SU-DHL-6 (cell line): Measurements from ENCODE around the gene GPR68.
"Not testable (repeated sequence)": the region's sequence is repeated elsewhere in the genome, so short reads cannot be mapped to it uniquely, and the experiment has no call there.

ENCODE experiments used
- H2AFZ ChIP-seq: fragments of 200-600 bp; sonication (generic); 2 replicates; pipeline ENCODE4 v1.6.1; 2014; ENCODE audit warnings: low read depth, mild to moderate bottlenecking, moderate library complexity, mixed read lengths, antibody characterized with exemption, low read length; ENCODE audit not compliant: severe bottlenecking
- H3F3A ChIP-seq: fragments of 200-600 bp; shearing (Covaris generic); 2 replicates; pipeline ENCODE4 v1.6.0; 2016; ENCODE audit warnings: antibody characterized with exemption, mild to moderate bottlenecking; ENCODE audit not compliant: insufficient read depth
- H3K27ac ChIP-seq: fragments of 200-600 bp; sonication (generic); 2 replicates; pipeline ENCODE4 v1.5.1; 2016; ENCODE audit warnings: low read depth, mild to moderate bottlenecking, low read length, moderate library complexity, mixed read lengths
- H3K27me3 ChIP-seq: fragments of 200-600 bp; sonication (generic), shearing (Covaris generic); 2 replicates; pipeline ENCODE4 v1.6.0; 2014; ENCODE audit warnings: mild to moderate bottlenecking, low read length
- H3K36me3 ChIP-seq: fragments of 200-600 bp; sonication (generic); 2 replicates; pipeline ENCODE4 v1.6.1; 2014; ENCODE audit warnings: mild to moderate bottlenecking, low read length, mixed read lengths
- H3K4me2 ChIP-seq: fragments of 300-600, 200-600 bp; shearing (Covaris generic), sonication (generic); 2 replicates; pipeline ENCODE4 v1.6.0; 2014; ENCODE audit warnings: low read length, low read depth, mild to moderate bottlenecking; ENCODE audit not compliant: poor library complexity, severe bottlenecking
- H3K4me3 ChIP-seq: fragments of 200-600 bp; sonication (generic); 2 replicates; pipeline ENCODE4 v1.5.1; 2014; ENCODE audit warnings: antibody characterized with exemption, low read length, mild to moderate bottlenecking, mixed read lengths; ENCODE audit not compliant: insufficient read depth, poor library complexity, severe bottlenecking
- H3K79me2 ChIP-seq: fragments of 200-600 bp; sonication (generic); 2 replicates; pipeline ENCODE4 v1.6.1; 2014; ENCODE audit warnings: mild to moderate bottlenecking, low read length, moderate library complexity; ENCODE audit not compliant: insufficient read depth
- H3K9ac ChIP-seq: fragments of 200-600 bp; sonication (generic); 2 replicates; pipeline ENCODE4 v1.7.0; 2014; ENCODE audit warnings: mild to moderate bottlenecking, low read length
- H3K9me2 ChIP-seq: fragments of 200-600 bp; sonication (generic); replicated peaks from 2 replicates; pipeline ENCODE4 v1.6.1; 2014; ENCODE audit warnings: low read length; ENCODE audit not compliant: insufficient read depth
- H3K9me3 ChIP-seq: fragments of 200-600 bp; sonication (generic); 2 replicates; pipeline ENCODE4 v1.6.1; 2014; ENCODE audit warnings: low read length, mixed read lengths; ENCODE audit not compliant: insufficient read depth
- H4K20me1 ChIP-seq: fragments of 200-600 bp; sonication (generic); 2 replicates; pipeline ENCODE4 v1.6.1; 2014; ENCODE audit warnings: low read depth, mild to moderate bottlenecking, antibody characterized with exemption, low read length, moderate library complexity, mixed read lengths
- CTCF ChIP-seq: fragments of 200-600 bp; sonication (generic); IDR thresholded peaks from one replicate; pipeline ENCODE4 v1.5.1; 2017; ENCODE audit warnings: antibody characterized with exemption, mild to moderate bottlenecking, low read length, moderate library complexity; ENCODE audit not compliant: insufficient read depth, poor library complexity, severe bottlenecking
- EZH2phosphoT487 ChIP-seq: fragments of 200-600 bp; sonication (generic), shearing (Covaris generic); conservative IDR thresholded peaks from 2 replicates; pipeline ENCODE4 v1.6.1; 2018; ENCODE audit warnings: mild to moderate bottlenecking, antibody characterized with exemption, low read length, moderate library complexity, mixed read lengths

GPR68 gene

GRCh38 chr14:91229005-91229382 is 15.5 kb downstream of the GPR68 start:
- Histone ChIP-seq H3K4me2 (no peak overlapping the region), H3K27ac (no peak overlapping the region), H3F3A (no peaks in the 10 kb centered on the region), H3K4me3 (no peak overlapping the region), H3K9me3 (no peaks in the 10 kb centered on the region), H3K9me2 (no peaks in the 10 kb centered on the region), H3K9ac (no peak overlapping the region), H3K79me2 (no peaks in the 10 kb centered on the region), H3K36me3 (no peaks in the 10 kb centered on the region), H2AFZ (no peak overlapping the region), H3K27me3 (no peaks in the 10 kb centered on the region), H4K20me1 (no peaks in the 10 kb centered on the region)
- TF ChIP-seq EZH2phosphoT487 (no peak), CTCF (no peak)

DNA sequence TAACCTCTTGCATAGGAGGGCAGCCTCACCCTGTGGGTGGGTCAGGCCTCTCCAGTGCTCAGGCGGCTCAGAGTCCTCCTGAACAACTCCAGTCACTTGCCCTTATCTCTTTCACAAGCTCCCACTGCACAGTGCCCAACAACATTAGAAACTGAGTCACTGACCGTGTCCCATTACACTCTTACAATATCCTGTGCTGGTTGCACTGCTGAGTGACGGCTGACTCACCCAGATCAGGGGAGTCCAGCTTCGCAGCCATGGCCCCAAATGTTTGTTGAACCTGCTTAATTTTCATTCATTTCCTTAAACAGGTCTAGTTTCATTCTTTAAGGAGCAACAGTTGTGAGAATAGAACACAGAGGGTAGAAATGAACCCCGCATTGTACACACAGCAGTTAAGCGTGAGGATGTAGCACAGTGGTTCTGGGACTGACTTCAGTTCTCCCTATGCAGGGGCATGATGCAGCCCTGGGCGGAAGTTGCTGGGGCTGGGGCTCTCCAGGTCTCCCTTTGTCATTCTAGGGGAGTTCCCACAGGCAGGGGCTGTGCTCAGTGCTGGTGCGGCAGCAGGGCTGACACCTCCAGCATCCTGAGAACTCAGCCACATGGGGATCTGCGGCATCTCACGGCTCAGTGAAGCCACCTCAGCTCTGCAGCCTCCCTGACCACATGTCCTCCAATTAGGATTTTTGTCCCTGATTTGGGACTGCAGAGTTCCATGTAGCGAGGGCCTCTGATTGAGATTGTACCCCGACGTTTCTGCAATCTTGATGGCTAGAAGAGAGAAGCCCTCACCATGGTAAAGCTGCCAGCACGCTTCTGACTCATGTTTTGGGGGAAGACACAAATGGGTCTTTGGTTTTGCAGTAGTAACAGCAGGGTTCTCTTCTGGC is 16.1 kb downstream of the GPR68 start:
- TF ChIP-seq CTCF (no peak), EZH2phosphoT487 (no peak)
- Histone ChIP-seq H3K79me2 (no peaks in the 10 kb centered on the region), H3K4me3 (no peak overlapping the region), H3K36me3 (no peaks in the 10 kb centered on the region), H3K4me2 (no peak overlapping the region), H3K27me3 (no peaks in the 10 kb centered on the region), H2AFZ (no peak overlapping the region), H4K20me1 (no peaks in the 10 kb centered on the region), H3K9me3 (no peaks in the 10 kb centered on the region), H3F3A (no peaks in the 10 kb centered on the region), H3K9me2 (no peaks in the 10 kb centered on the region), H3K9ac (no peak overlapping the region), H3K27ac (no peak overlapping the region)

- no peak overlapping the region for H2AFZ ChIP-seq
- no peaks in the 10 kb centered on the region for H3K79me2 ChIP-seq
- no peaks in the 10 kb centered on the region for H4K20me1 ChIP-seq
- H3K4me3 ChIP-seq: no peak overlapping the region
- no peaks in the 10 kb centered on the region for H3K9me2 ChIP-seq
- H3K9me3 ChIP-seq: no peaks in the 10 kb centered on the region
- H3K27me3 ChIP-seq: no peaks in the 10 kb centered on the region
- TF ChIP-seq EZH2phosphoT487: no peak
- H3K36me3 ChIP-seq: no peaks in the 10 kb centered on the region
- H3K9ac ChIP-seq: no peak overlapping the region
- H3K27ac ChIP-seq: no peak overlapping the region
- no peaks in the 10 kb centered on the region for H3F3A ChIP-seq
- H3K4me2 ChIP-seq: no peak overlapping the region
Measured at GRCh38 chr14:91227183-91227628, 17.3 kb downstream of the GPR68 start.

DNA sequence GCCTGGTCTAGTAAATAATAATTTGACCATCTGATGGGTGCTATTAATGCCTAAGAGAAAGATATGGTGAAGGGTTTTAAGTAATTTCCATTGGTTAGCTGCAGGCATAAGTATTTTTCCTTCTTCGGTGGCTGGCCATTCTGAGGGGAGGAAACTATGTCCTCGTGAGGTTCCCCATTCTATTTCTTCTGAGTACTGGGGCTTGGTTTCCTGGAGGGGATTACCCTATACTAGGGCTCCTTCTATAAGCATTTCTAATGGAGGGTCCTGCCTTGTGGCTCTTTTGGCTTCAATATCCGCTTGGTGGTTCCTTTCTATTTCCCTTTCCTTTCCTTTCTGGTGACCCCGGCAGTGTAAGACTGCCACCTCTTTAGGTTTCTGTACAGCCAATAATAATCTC is 18.1 kb downstream of the GPR68 start:
- not testable (repeated sequence) for H3K9me3 ChIP-seq, H3F3A ChIP-seq, H3K4me3 ChIP-seq, H3K4me2 ChIP-seq, H3K79me2 ChIP-seq, H2AFZ ChIP-seq, H3K27ac ChIP-seq, H3K9ac ChIP-seq, H3K27me3 ChIP-seq, H3K36me3 ChIP-seq, H4K20me1 ChIP-seq, H3K9me2 ChIP-seq
